ENCODE measurements around the gene MRPL34.

MRPL34 gene

GRCh38 chr19:17327068-17327653 lies 21.5 kb downstream of the MRPL34 start:
- no peak for TF ChIP-seq POLR2AphosphoS5 (IDR thresholded peaks at IDR 0.05; ENCODE audit: low read depth)
- no peak for TF ChIP-seq REST (IDR thresholded peaks at IDR 0.05; ENCODE audit: insufficient replicate concordance, low read depth)
- no peak for TF ChIP-seq GABPA (IDR thresholded peaks at IDR 0.05; ENCODE audit: low read depth)
- no peak for TF ChIP-seq SPI1 (IDR thresholded peaks at IDR 0.05; ENCODE audit: borderline replicate concordance, low read depth)
- TF ChIP-seq CTCF (IDR thresholded peaks at IDR 0.05; ENCODE audit: insufficient read depth, low read length), result no peak
- Histone ChIP-seq H3K27ac (replicated peaks) (no peak overlapping the region), H3K4me3 (replicated peaks; ENCODE audit: insufficient read depth, low read length) (no peak overlapping the region), H3K27me3 (ENCODE audit: insufficient read depth, poor library complexity, severe bottlenecking) (peaks cover 27% of the 10 kb centered on the region)
- no peak for DNase-seq (ENCODE audit: low read depth in 1 of 2, low spot score in 1 of 2)

- no peak overlapping the region for H3K27ac ChIP-seq (replicated peaks)
- H3K4me3 ChIP-seq (replicated peaks; ENCODE audit: insufficient read depth, low read length), result 0 out of 2 replicates have a peak overlapping the region, but pooled peaks have one; percentile 15
- TF ChIP-seq SPI1 (IDR thresholded peaks at IDR 0.05; ENCODE audit: borderline replicate concordance, low read depth) (no peak), CTCF (IDR thresholded peaks at IDR 0.05; ENCODE audit: insufficient read depth, low read length) (no peak), REST (IDR thresholded peaks at IDR 0.05; ENCODE audit: insufficient replicate concordance, low read depth) (no peak), GABPA (IDR thresholded peaks at IDR 0.05; ENCODE audit: low read depth) (no peak), POLR2AphosphoS5 (IDR thresholded peaks at IDR 0.05; ENCODE audit: low read depth) (no peak)
- peaks cover 27% of the 10 kb centered on the region for H3K27me3 ChIP-seq (ENCODE audit: insufficient read depth, poor library complexity, severe bottlenecking)
- DNase-seq (ENCODE audit: low read depth in 1 of 2, low spot score in 1 of 2), result peak in 1 of 2 experiments; percentile 33
Measured at GRCh38 chr19:17327654-17328516, 22.2 kb downstream of the MRPL34 start.

- Histone ChIP-seq H3K27ac (replicated peaks) (no peak overlapping the region), H3K27me3 (ENCODE audit: insufficient read depth, poor library complexity, severe bottlenecking) (peaks cover 27% of the 10 kb centered on the region), H3K4me3 (replicated peaks; ENCODE audit: insufficient read depth, low read length) (0 out of 2 replicates have a peak overlapping the region, but pooled peaks have one; percentile 15)
- no peak for TF ChIP-seq POLR2AphosphoS5 (IDR thresholded peaks at IDR 0.05; ENCODE audit: low read depth)
- DNase-seq (ENCODE audit: low read depth in 1 of 2, low spot score in 1 of 2), result no peak
Measured at GRCh38 chr19:17328517-17329365, 23.1 kb downstream of the MRPL34 start.
